Breast epithelium (tissue), 3 donors: ENCODE measurements around the gene ROPN1B.

Experiments
- CTCF ChIP-seq, 3 donors: fragments of 450-650 bp; IDR thresholded peaks; one replicate each; pipeline ENCODE4 v1.5.1; 2016 to 2017; ENCODE audit warnings: antibody characterized with exemption in 3 of 3, mild to moderate bottlenecking in 3 of 3, moderate library complexity in 3 of 3
- POLR2A ChIP-seq: fragments of 450-650 bp; IDR thresholded peaks from one replicate; pipeline ENCODE4 v1.6.1; 2016; ENCODE audit warnings: antibody characterized with exemption, mild to moderate bottlenecking, moderate library complexity
- POLR2AphosphoS5 ChIP-seq, 3 donors: sonication (generic); formaldehyde crosslinking; IDR thresholded peaks; one replicate each; pipeline ENCODE4 v1.6.1; 2017; ENCODE audit warnings: antibody characterized with exemption in 3 of 3

- no peak for TF ChIP-seq CTCF (IDR thresholded peaks at IDR 0.05)
- no peak for TF ChIP-seq POLR2A
- TF ChIP-seq POLR2AphosphoS5 (IDR thresholded peaks at IDR 0.05): no peak
Measured at GRCh38 chr3:125960066-125960424, 8.9 kb upstream of the ROPN1B start.
